NCI-H226 (cell line): ENCODE measurements around the gene PTPRB.

ENCODE experiments used
- DNase-seq: peaks from one replicate; pipeline ENCODE4 v3.0.0-alpha.2; 2015

The PTPRB gene

DNA sequence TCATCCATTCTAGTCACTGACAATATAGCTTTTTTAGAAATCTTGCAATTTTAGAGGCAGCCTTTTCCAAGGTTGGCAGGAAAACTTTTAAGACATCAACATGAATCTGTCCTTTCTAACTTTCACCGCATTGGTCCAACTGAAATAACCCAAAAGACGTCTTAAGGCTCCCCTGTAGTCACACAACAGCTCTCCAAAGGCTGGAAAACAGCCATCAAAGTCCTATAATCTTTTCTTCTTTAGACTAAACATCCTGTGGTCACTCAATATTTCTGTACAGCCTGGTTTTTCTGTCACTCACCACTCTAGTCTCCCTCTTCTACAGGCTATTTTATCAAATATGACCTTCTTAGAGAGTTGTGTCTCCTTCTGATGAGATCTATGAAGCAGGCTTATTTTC is 4.5 kb upstream of the PTPRB start:
- no peak for DNase-seq

DNA sequence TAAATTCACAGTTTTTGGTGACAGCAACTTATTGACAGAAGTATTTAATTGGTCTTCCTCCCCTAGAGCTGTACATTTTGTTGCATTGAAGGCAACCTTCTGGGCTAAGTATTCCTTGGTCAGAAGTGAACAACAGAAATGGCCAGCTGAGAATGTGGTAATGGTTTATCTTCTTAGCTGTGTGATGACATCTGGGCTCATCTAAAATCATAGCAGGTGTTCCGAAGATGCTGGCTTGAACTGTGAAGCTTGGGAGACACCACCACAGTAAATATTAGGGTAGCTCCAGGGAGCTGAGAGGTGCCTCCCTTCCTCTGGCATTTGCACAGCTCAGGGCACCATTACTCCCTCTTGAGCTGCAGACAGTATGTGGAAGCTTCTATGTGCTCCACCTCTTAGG is 3.7 kb upstream of the PTPRB start:
- DNase-seq = no peak

- no peak for DNase-seq
Observed at GRCh38 chr12:70639535-70639934, 2.3 kb upstream of the PTPRB start.

DNA sequence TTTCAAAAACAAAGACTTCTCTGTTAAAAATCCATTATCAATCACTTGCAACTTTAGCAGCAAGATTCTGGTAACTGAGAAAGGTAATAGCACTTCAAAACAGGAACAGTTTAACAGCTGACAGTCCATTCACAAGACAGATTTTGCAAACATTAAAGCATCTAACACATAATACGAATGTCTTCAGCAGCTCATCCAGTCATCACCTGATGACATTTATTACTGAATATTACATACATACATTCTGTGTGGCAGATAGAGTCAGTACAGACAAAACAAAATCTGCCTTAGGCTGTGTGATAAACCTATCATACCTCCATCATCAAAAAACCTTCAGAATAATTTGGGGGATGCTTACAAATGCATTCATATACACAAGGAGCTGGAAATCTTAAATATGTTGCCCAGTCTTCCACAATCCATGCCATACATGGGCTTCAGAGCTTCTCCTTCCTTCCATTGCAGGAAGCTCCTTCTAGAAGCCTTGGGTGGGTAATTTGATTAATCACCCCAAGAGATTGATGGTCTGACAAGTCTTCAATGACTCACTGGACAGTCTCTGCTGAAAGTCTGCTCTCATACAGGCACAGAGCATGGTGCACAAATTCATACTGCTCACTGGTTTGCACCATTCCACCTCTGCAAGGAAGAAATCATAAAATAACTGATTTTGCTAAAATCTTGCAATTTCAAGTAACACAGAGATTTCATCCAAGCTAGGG is 1.6 kb upstream of the PTPRB start:
- DNase-seq = peak; percentile 33

- no peak for DNase-seq
Observed at GRCh38 chr12:70635755-70636154, 1.5 kb downstream of the PTPRB start.

DNA sequence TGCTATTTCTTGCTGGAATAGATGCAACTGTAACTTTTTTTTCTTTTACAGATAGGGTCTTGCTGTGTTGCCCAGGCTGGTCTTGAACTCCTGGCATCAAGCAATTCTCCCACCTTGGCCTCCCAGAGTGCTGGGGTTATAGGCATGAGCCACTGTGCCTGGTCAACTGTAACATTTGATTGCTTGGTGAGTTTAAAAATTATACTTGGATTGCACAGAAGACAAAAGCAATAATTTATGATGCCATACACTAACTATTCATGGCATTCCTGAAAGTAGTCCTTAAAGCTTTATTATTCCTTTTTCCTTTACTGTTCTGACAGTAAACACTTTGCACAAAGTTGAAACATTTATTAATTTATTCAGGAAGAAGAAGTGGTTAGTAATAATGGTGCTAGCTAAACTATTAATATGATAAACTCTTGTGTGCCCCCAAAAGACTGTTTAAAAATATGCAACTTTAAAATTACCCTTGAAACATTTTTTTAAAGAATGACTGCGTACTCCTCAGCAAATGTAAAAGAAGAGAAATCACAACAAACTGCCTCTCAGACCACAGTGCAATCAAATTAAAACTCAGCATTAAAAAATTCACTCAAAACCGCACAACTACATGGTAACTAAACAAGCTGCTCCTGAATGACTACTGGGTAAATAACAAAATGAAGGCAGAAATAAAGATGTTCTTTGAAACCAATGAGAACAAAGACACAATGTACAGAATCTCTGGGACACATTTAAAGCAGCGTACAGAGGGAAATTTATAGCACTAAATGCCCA is 8.3 kb downstream of the PTPRB start:
- DNase-seq = no peak

DNA sequence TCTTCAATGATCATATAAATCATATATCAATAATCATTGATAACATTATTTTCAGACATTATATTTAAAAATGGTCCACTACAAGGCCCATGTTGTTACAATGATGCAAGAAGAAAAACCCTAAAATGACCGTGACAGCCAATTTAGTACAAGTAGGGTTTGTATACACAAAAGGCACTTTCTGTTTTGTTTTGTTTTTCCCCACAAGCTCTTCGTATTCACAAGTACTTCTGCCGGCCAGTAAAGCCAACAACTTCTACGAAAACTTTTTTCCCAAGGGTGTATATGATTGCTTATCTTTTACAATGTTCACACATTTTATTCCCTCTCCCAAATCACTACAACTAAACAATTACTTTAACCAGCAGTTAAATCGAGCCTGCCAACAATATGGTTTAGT is 9.6 kb downstream of the PTPRB start:
- DNase-seq = no peak

- DNase-seq = no peak
Observed at GRCh38 chr12:70626180-70626579, 11.0 kb downstream of the PTPRB start.

- DNase-seq = no peak
Observed at GRCh38 chr12:70619471-70620152, 17.6 kb downstream of the PTPRB start.

DNA sequence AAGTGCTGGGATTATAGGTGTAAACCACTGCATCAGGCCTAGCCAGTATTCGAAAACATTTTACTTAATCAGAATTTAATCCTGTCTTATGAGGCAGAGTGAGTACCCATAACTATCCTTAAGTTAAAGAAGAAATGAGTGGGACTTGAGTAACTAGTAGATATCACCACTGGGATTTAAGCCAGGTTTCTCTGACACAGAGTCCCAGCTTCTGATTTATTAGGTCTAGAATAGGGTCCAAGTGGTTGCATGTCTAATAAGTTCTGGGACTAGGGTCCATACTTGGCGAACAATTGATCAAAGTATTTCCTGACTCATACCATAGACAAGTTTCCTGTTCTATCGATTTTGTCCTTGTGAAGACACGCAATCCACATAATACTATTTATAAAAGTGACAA is 18.9 kb downstream of the PTPRB start:
- DNase-seq = no peak

DNA sequence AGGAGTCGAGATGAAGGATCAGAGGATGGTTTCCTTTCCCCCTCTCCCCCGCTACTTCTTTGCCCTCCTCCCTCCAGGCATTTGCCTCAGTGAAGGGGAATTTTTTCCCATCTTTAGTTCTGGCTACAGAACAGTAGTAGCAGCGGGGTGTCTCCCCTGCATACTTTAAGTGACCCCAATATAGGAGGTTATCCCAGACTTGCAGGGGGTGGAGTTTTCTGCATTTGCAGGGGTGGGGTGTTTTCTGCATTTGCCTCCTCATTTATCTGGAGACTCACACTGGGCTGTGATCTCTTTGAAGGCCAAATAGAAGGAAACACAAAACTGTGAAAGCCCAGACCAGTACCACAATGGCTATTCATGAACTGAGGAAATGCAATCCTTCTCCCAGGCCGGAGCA is 19.8 kb downstream of the PTPRB start:
- no peak for DNase-seq

DNA sequence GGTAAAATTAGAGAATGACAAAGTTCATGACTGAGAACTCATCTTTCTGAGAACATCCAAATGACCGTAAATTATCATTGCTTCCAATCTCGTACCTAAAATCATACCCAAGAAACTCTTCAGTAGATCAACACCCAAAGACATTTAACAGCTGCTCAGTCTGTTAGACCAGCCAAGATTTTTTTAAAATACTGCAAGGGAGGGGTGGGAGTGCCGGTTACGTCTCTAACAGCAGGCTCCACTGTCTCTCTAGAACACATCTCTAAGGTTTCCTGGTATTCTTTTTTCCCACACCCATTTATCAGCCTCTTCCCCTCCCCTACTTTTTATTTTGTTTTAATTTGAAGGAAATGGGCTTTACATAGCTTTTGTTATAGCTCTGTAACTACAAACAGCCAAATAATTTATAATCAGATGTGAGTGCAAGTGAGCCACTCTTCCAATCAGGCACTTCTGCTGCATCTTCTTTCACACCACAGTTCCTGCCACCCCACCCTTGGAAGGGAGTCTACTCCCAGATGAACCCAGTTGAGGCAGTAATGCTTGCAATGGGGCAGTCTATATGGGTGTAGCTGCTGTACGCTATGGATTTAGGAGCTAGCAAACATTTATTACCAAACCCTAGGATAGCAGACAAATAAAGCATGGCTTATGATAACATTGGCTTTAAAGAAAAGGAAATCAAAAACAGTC is 21.9 kb downstream of the PTPRB start:
- DNase-seq = no peak

GRCh38 chr12:70609739-70610491 is 27.3 kb downstream of the PTPRB start:
- DNase-seq = no peak

DNA sequence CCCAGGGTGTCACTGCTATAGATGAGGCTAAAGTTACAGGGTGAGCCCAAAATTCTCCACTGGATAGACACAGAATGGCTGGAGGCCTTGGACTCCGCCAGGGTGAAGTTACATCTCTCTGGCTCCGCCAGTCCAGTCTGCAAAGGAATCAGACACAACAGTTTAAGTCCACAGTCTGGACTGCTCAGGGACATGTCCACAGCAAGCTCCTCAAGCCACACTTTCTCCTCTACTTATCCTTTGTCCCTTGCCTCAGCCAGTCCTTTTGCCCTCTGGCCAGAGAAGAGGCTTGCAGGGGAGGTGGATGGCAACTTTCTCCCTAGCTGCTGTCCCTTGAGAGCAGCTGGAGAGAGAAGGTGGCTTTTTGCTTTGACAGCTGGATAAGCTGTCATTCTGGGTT is 28.0 kb downstream of the PTPRB start:
- no peak for DNase-seq

- no peak for DNase-seq
Observed at GRCh38 chr12:70608184-70608583, 29.0 kb downstream of the PTPRB start.

- no peak for DNase-seq
Observed at GRCh38 chr12:70607107-70607506, 30.1 kb downstream of the PTPRB start.

DNA sequence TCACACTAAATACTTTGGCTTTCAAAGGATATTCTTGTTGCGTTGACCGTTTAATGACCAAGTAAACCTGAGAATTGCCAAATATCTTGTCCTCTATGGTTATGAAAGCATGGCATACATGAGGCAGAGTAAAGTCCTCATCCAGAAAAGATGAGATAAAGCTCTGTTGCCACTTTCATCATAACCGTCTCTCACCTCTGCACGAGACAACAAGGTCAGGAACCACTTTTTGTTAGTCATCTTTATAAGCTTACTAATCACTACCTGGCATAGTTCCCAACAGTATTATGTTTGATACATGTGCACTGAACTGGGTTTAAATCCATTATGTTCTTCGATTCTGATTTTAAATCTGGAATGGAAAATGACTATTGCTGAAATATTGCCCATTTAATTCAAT is 31.3 kb downstream of the PTPRB start:
- DNase-seq = no peak

- no peak for DNase-seq
Observed at GRCh38 chr12:70604662-70605061, 32.6 kb downstream of the PTPRB start.

- no peak for DNase-seq
Observed at GRCh38 chr12:70603044-70603443, 34.2 kb downstream of the PTPRB start.

DNA sequence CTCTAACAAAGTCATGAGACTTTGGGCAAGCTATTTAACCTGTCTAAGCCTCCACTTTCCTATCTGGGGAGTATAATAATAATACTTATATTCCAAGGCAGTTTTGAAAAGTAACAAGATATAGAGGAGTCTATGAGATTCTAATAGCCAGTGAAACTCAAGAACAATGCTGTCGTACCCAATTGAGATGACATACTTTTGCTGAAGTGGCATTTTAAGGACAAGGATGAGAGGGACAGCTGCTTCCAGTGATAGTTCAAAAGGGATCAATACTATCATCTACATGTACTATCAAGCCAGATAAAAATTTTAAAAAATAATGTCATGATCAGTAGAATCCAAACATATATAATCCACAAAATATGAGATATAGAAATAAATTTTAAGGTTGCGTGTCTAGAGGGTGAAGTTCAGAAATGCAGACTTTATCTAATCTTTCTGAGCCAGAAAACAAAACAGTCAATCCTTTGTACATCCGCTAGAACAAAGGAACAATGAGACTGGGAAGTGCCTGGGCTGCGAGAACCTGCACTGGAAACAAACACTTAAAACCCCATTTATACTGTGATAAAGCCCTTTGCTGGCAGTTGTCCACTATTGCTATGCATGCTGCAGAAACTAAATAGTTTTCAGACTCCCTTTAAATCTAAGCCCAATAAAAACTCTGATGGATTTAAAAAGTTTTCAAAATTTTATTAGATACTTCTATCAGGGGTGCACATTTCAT is 38.6 kb downstream of the PTPRB start:
- no peak for DNase-seq

DNA sequence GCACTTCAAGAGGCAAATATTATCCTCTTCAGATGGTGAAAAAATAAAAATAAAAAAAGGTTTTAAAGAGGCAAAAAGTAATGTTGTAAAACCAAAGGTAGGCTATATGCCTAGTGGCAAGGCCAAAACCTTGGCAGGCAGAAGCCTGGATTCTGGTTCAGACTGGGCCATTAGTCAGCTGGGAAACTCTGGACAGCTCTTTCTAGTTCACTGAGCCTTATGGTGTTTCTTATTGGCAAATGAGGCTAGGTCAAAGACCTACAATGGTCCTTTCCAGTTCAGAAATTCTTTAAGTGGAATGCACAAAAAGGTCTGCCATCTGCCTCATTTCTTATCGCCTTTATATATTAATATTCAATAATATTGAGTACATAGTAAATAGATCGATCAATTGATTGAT is 44.6 kb downstream of the PTPRB start:
- no peak for DNase-seq
